HCT116 (cell line): ENCODE measurements around the gene TCERG1L. TPM values are rescaled to one million over a fixed set of nuclear protein-coding genes. Genes with fewer than 3 reads are reported as not detected.

Source experiments
- ATAC-seq: fragments of 200-7000 bp; cut with Tn5 transposase; 2 replicates; pipeline ENCODE4 v1.9.1; 2020; ENCODE audit warnings: mild to moderate bottlenecking, moderate library complexity
- BruUV-seq: library from RNA; stranded (reverse); fragments of 400-500 nt; replicated peaks from 2 replicates; lab custom pipeline; 2021; lab: Mats Ljungman, UMichigan
- CTCF ChIA-PET: fragments of 300-600 bp; sonication (Branson Sonifier 250); formaldehyde crosslinking; loops from one replicate; lab custom pipeline; 2021; ENCODE audit warnings: antibody characterized with exemption; lab: Charles Lee
- POLR2A ChIA-PET: fragments of 300-600, 350-600 bp; sonication (Branson Sonifier 250); formaldehyde crosslinking; loops from one replicate; lab custom pipeline; 2021; ENCODE audit warnings: antibody characterized with exemption; lab: Charles Lee
- RAD21 ChIA-PET, 2 experiments: fragments of 300-600 bp; sonication (Branson Sonifier 250); formaldehyde crosslinking; loops; one replicate each; lab custom pipeline; 2023; ENCODE audit warnings: low total read pairs in 2 of 2; ENCODE audit not compliant: uncharacterized antibody in 2 of 2, unreplicated experiment in 2 of 2, low non-redundant PET in 1 of 2; lab: Charles Lee
- DNase-seq: peaks from one replicate; pipeline ENCODE4 v3.0.0-alpha.2; 2010; ENCODE audit warnings: low read depth, low spot score
- H2AFZ ChIP-seq: fragments of 200-600 bp; shearing (Covaris generic), sonication (generic); 2 replicates; pipeline ENCODE4 v1.6.1; 2017; ENCODE audit warnings: low read depth, mixed run types, mixed read lengths, antibody characterized with exemption, low read length; ENCODE audit not compliant: poor library complexity, severe bottlenecking
- H3K27ac ChIP-seq: 2 replicates; pipeline ENCODE4 v1.5.1; 2012; ENCODE audit warnings: low read depth, low read length
- H3K27me3 ChIP-seq: fragments of 200-600 bp; sonication (generic); 2 replicates; pipeline ENCODE4 v1.6.1; 2016; ENCODE audit warnings: mixed run types, low read length, mixed read lengths; ENCODE audit not compliant: insufficient read depth
- H3K36me3 ChIP-seq, 2 experiments: fragments of 200-500 bp in 1 of 2; fragments of 200-600 bp in 1 of 2; sonication (Bioruptor generic) in 1 of 2; sonication (generic) in 1 of 2; 2 replicates each; pipeline versions ENCODE4 v1.5.1 to v1.6.1; 2014 to 2016; ENCODE audit warnings: low read length in 2 of 2, inconsistent platforms in 1 of 2, mixed read lengths in 1 of 2, mixed run types in 1 of 2; ENCODE audit not compliant: insufficient read depth in 2 of 2, control insufficient read depth in 1 of 2
- H3K4me1 ChIP-seq, 2 experiments: fragments of 200-600 bp in 1 of 2; sonication (generic) in 1 of 2; 2 replicates each; pipeline versions ENCODE4 v1.5.1 to v1.6.1; 2012 to 2017; ENCODE audit warnings: low read length in 2 of 2, inconsistent platforms in 1 of 2, mild to moderate bottlenecking in 1 of 2, mixed read lengths in 1 of 2, mixed run types in 1 of 2, moderate library complexity in 1 of 2; ENCODE audit not compliant: insufficient read depth in 2 of 2, control insufficient read depth in 1 of 2
- H3K4me2 ChIP-seq: fragments of 200-600 bp; sonication (generic); 2 replicates; pipeline ENCODE4 v1.6.1; 2017; ENCODE audit warnings: mixed run types, low read length, mixed read lengths
- H3K4me3 ChIP-seq, 2 experiments: fragments of 200-600 bp in 1 of 2; sonication (generic) in 1 of 2; replicated peaks in 1 of 2; 2 replicates each; pipeline ENCODE4 v1.5.1; 2011 to 2016; ENCODE audit warnings: low read length in 2 of 2, control low read depth in 1 of 2, low read depth in 1 of 2, mild to moderate bottlenecking in 1 of 2, mixed read lengths in 1 of 2, mixed run types in 1 of 2
- H3K79me2 ChIP-seq: fragments of 200-600 bp; sonication (generic); 2 replicates; pipeline ENCODE4 v1.6.1; 2017; ENCODE audit warnings: mild to moderate bottlenecking, mixed run types, low read length, moderate library complexity, mixed read lengths; ENCODE audit not compliant: insufficient read depth
- H3K9ac ChIP-seq: fragments of 200-600 bp; sonication (generic); 2 replicates; pipeline ENCODE4 v1.6.1; 2016; ENCODE audit warnings: low read length, mixed read lengths
- H3K9me2 ChIP-seq: fragments of 200-600 bp; sonication (generic), shearing (Covaris generic); 2 replicates; pipeline ENCODE4 v1.6.1; 2017; ENCODE audit warnings: mixed run types, mild to moderate bottlenecking, moderate library complexity; ENCODE audit not compliant: insufficient read depth
- H3K9me3 ChIP-seq, 2 experiments: fragments of 200-500 bp in 1 of 2; fragments of 200-600 bp in 1 of 2; sonication (Bioruptor generic) in 1 of 2; sonication (generic) in 1 of 2; 2 replicates each; pipeline ENCODE4 v1.6.1; 2014 to 2017; ENCODE audit warnings: low read length in 2 of 2, mixed read lengths in 2 of 2, inconsistent platforms in 1 of 2, low read depth in 1 of 2, mild to moderate bottlenecking in 1 of 2, mixed run types in 1 of 2, moderate library complexity in 1 of 2; ENCODE audit not compliant: control insufficient read depth in 1 of 2, insufficient read depth in 1 of 2
- H4K20me1 ChIP-seq: fragments of 200-600 bp; sonication (generic), shearing (Covaris generic); 2 replicates; pipeline ENCODE4 v1.6.1; 2017; ENCODE audit warnings: mixed run types, mild to moderate bottlenecking, moderate library complexity; ENCODE audit not compliant: insufficient read depth
- ATF3 ChIP-seq: IDR thresholded peaks from 2 replicates; pipeline ENCODE4 v1.6.1; 2012
- CBX3 ChIP-seq: IDR thresholded peaks from 2 replicates; pipeline ENCODE4 v1.6.1; 2012; ENCODE audit warnings: low read depth
- CTCF ChIP-seq, 3 experiments: fragments of 200-600 bp in 1 of 3; sonication (generic) in 1 of 3; IDR thresholded peaks in 2 of 3; conservative IDR thresholded peaks in 1 of 3; 2 replicates each; pipeline ENCODE4 v1.5.1; 2012 to 2017; ENCODE audit warnings: low read depth in 2 of 3, low read length in 2 of 3, antibody characterized with exemption in 1 of 3, borderline replicate concordance in 1 of 3, control low read depth in 1 of 3, mild to moderate bottlenecking in 1 of 3, mixed read lengths in 1 of 3, mixed run types in 1 of 3, moderate library complexity in 1 of 3; ENCODE audit not compliant: insufficient read depth in 1 of 3
- ELF1 ChIP-seq: IDR thresholded peaks from 2 replicates; pipeline ENCODE4 v1.6.1; 2012; ENCODE audit warnings: low read depth, borderline replicate concordance
- POLR2AphosphoS5 ChIP-seq: IDR thresholded peaks from 2 replicates; pipeline ENCODE4 v1.6.1; 2011; ENCODE audit warnings: mild to moderate bottlenecking, low read depth, low read length, moderate library complexity
- RAD21 ChIP-seq: IDR thresholded peaks from 2 replicates; pipeline ENCODE4 v1.6.1; 2012; ENCODE audit warnings: low read depth, mild to moderate bottlenecking
- REST ChIP-seq: IDR thresholded peaks from 2 replicates; pipeline ENCODE4 v1.6.1; 2012; ENCODE audit warnings: low read depth
- SRF ChIP-seq: IDR thresholded peaks from 2 replicates; pipeline ENCODE4 v1.6.1; 2012; ENCODE audit warnings: low read depth
- TCF7L2 ChIP-seq: IDR thresholded peaks from 2 replicates; pipeline ENCODE4 v1.7.0; 2011; ENCODE audit warnings: borderline replicate concordance, inconsistent platforms; ENCODE audit not compliant: insufficient read depth, insufficient read length; ENCODE audit errors: extremely low read depth
- ZFX ChIP-seq: fragments of 450-650 bp; IDR thresholded peaks from 2 replicates; pipeline ENCODE4 v1.6.1; 2017
- intact Hi-C: fragments of 100-400 bp; cut with micrococcal nuclease; formaldehyde crosslinking; loops from 2 replicates; pipeline ENCODE4 v1.10.0; 2022
- total RNA-seq: library from RNA; stranded (reverse); gene quantifications from one replicate; pipeline ENCODE4 v1.2.1, GENCODE V29; 2021; ENCODE audit not compliant: unreplicated experiment

TCERG1L gene
- total RNA-seq, 1 experiment from 2014 or later, result not detected

- intact Hi-C loops, result no loop called here
- H3K79me2 ChIP-seq, result no peaks in the 10 kb centered on the region
- H3K9me3 ChIP-seq, result no peaks in the 10 kb centered on the region
- no peak overlapping the region for H2AFZ ChIP-seq
- no peak overlapping the region for H3K27ac ChIP-seq
- ChIA-PET POLR2A (no interaction called here), CTCF (no interaction called here), RAD21 (no interaction called here)
- BruUV-seq, result no TSS peak
- DNase-seq (no peak), ATAC-seq (no peak)
- no peak overlapping the region for H3K4me2 ChIP-seq
- H3K4me1 ChIP-seq, result no peaks in the 10 kb centered on the region
- TF ChIP-seq CTCF (IDR thresholded peaks at IDR 0.05 in 2 of 3, conservative IDR thresholded peaks at IDR 0.05 in 1 of 3; ENCODE audit: borderline replicate concordance in 1 of 3, insufficient read depth in 1 of 3, low read depth in 2 of 3, low read length in 2 of 3) (no peak), CBX3 (no peak), REST (no peak), TCF7L2 (no peak), ELF1 (no peak), RAD21 (no peak), SRF (no peak), ATF3 (no peak), ZFX (no peak), POLR2AphosphoS5 (no peak)
- H3K9ac ChIP-seq, result no peak overlapping the region
- no peaks in the 10 kb centered on the region for H3K36me3 ChIP-seq
- no peaks in the 10 kb centered on the region for H3K27me3 ChIP-seq
- no peak overlapping the region for H3K4me3 ChIP-seq
- H3K9me2 ChIP-seq, result no peaks in the 10 kb centered on the region
- no peaks in the 10 kb centered on the region for H4K20me1 ChIP-seq
Measured at GRCh38 chr10:131070856-131071255, 240.7 kb downstream of the TCERG1L start.
